ENCODE results near the gene GRIK4.

DNA sequence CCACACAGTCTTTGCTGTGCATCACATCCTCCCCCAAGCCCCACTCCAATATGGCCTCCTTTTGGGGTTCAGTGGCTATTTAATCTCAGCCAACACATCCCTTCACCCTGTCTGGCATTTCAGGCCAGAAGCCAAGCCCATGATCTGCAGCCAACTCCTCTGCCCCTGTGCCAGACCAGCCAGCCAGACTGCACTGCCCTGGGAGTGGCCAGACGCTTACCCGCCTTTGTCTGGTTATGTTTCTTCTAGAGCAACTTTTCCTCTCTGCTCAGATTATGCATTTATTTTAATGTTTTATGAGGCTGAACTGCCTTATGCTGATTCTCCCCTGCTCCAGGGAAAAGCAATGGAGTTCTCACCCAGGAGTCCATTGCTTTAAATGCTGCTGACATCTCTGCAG lies 305.6 kb downstream of the GRIK4 start:
- TF ChIP-seq, protein P1, sequence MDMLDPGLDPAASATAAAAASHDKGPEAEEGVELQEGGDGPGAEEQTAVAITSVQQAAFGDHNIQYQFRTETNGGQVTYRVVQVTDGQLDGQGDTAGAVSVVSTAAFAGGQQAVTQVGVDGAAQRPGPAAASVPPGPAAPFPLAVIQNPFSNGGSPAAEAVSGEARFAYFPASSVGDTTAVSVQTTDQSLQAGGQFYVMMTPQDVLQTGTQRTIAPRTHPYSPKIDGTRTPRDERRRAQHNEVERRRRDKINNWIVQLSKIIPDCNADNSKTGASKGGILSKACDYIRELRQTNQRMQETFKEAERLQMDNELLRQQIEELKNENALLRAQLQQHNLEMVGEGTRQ (CRISPR knock-in tag; IDR thresholded peaks at IDR 0.05): no peak
- TF ChIP-seq ATF7 (IDR thresholded peaks at IDR 0.05) (no peak), ZC3H8 (IDR thresholded peaks at IDR 0.05) (no peak), FOXP1 (CRISPR knock-in tag; IDR thresholded peaks at IDR 0.05) (no peak), CHD2 (IDR thresholded peaks at IDR 0.05; ENCODE audit: low read depth, low read length) (no peak), NCOA2 (IDR thresholded peaks at IDR 0.05; ENCODE audit: partially characterized antibody in 2 of 2) (no peak), POLR2AphosphoS5 (IDR thresholded peaks at IDR 0.05; ENCODE audit: control insufficient read depth, insufficient read depth, low read depth, low read length) (no peak), ZNF184 (CRISPR knock-in tag; IDR thresholded peaks at IDR 0.05) (no peak), ZNF274 (IDR thresholded peaks at IDR 0.05; ENCODE audit: borderline replicate concordance, low read depth, low read length) (no peak)
- TF ChIP-seq, protein P2, sequence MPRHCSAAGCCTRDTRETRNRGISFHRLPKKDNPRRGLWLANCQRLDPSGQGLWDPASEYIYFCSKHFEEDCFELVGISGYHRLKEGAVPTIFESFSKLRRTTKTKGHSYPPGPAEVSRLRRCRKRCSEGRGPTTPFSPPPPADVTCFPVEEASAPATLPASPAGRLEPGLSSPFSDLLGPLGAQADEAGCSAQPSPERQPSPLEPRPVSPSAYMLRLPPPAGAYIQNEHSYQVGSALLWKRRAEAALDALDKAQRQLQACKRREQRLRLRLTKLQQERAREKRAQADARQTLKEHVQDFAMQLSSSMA (CRISPR knock-in tag; IDR thresholded peaks at IDR 0.05): no peak
- TF ChIP-seq, protein P3, sequence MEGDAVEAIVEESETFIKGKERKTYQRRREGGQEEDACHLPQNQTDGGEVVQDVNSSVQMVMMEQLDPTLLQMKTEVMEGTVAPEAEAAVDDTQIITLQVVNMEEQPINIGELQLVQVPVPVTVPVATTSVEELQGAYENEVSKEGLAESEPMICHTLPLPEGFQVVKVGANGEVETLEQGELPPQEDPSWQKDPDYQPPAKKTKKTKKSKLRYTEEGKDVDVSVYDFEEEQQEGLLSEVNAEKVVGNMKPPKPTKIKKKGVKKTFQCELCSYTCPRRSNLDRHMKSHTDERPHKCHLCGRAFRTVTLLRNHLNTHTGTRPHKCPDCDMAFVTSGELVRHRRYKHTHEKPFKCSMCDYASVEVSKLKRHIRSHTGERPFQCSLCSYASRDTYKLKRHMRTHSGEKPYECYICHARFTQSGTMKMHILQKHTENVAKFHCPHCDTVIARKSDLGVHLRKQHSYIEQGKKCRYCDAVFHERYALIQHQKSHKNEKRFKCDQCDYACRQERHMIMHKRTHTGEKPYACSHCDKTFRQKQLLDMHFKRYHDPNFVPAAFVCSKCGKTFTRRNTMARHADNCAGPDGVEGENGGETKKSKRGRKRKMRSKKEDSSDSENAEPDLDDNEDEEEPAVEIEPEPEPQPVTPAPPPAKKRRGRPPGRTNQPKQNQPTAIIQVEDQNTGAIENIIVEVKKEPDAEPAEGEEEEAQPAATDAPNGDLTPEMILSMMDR (IDR thresholded peaks at IDR 0.05 in 2 of 3, conservative IDR thresholded peaks at IDR 0.05 in 1 of 3; ENCODE audit: insufficient read depth in 2 of 3, low read depth in 1 of 3, low read length in 3 of 3): no peak
- TF ChIP-seq, protein P4, sequence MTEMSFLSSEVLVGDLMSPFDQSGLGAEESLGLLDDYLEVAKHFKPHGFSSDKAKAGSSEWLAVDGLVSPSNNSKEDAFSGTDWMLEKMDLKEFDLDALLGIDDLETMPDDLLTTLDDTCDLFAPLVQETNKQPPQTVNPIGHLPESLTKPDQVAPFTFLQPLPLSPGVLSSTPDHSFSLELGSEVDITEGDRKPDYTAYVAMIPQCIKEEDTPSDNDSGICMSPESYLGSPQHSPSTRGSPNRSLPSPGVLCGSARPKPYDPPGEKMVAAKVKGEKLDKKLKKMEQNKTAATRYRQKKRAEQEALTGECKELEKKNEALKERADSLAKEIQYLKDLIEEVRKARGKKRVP (CRISPR knock-in tag; IDR thresholded peaks at IDR 0.05): no peak

Data from K562 (cell line).